MCF 10A (cell line): Measurements from ENCODE around the gene HTR3A. TPM values are rescaled to one million over a fixed set of nuclear protein-coding genes. Genes with fewer than 3 reads are reported as not detected.

Experiments used
- BruUV-seq: library from RNA; stranded (reverse); fragments of 400-500 nt; replicated peaks from 2 replicates; lab custom pipeline; 2021; lab: Mats Ljungman, UMichigan
- CTCF ChIA-PET: fragments of 300-600 bp; sonication (Branson Sonifier 250); formaldehyde crosslinking; extraction: SDS; loops from one replicate; lab custom pipeline; 2021; ENCODE audit warnings: antibody characterized with exemption, inconsistent platforms; lab: Yijun Ruan, JAX
- POLR2A ChIA-PET: fragments of 300-600, 350-650 bp; sonication (Branson Sonifier 250); formaldehyde crosslinking; extraction: SDS; loops from one replicate; lab custom pipeline; 2020; ENCODE audit warnings: antibody characterized with exemption, inconsistent platforms; lab: Yijun Ruan, JAX
- DNase-seq: peaks from one replicate; pipeline ENCODE4 v3.0.0-alpha.2; 2018; ENCODE audit not compliant: unreplicated experiment
- H3K27ac Mint-ChIP-seq: one replicate; pipeline ENCODE4 v1.8.0; 2022; ENCODE audit warnings: mild to moderate bottlenecking, low read depth, mixed read lengths; ENCODE audit not compliant: unreplicated experiment
- H3K27me3 Mint-ChIP-seq: one replicate; pipeline ENCODE4 v1.8.0; 2022; ENCODE audit warnings: mixed read lengths; ENCODE audit not compliant: insufficient read depth, unreplicated experiment
- H3K36me3 Mint-ChIP-seq: one replicate; pipeline ENCODE4 v1.8.0; 2022; ENCODE audit warnings: mild to moderate bottlenecking, moderate library complexity, mixed read lengths; ENCODE audit not compliant: insufficient read depth, unreplicated experiment
- H3K4me1 Mint-ChIP-seq: one replicate; pipeline ENCODE4 v1.8.0; 2022; ENCODE audit warnings: mixed read lengths; ENCODE audit not compliant: insufficient read depth, unreplicated experiment
- H3K4me3 Mint-ChIP-seq: one replicate; pipeline ENCODE4 v1.8.0; 2022; ENCODE audit warnings: mild to moderate bottlenecking, moderate library complexity, mixed read lengths; ENCODE audit not compliant: unreplicated experiment
- H3K9me3 Mint-ChIP-seq: one replicate; pipeline ENCODE4 v1.8.0; 2022; ENCODE audit warnings: mixed read lengths; ENCODE audit not compliant: unreplicated experiment
- intact Hi-C: fragments of 100-400 bp; cut with micrococcal nuclease; formaldehyde crosslinking; loops from 2 replicates; pipeline ENCODE4 v1.14.1; 2022
- total RNA-seq: library from RNA; stranded (reverse); gene quantifications from 2 replicates; pipeline ENCODE4 v1.2.3, GENCODE V29; 2022
- TF ChIP-seq, protein P1 (sequence below): fragments of 200-600 bp; IDR thresholded peaks from one replicate; pipeline ENCODE4 v1.8.0; 2022; ENCODE audit warnings: antibody characterized with exemption, mild to moderate bottlenecking; ENCODE audit not compliant: unreplicated experiment

The HTR3A gene
- total RNA-seq, 1 experiment from 2014 or later, result not detected

DNA sequence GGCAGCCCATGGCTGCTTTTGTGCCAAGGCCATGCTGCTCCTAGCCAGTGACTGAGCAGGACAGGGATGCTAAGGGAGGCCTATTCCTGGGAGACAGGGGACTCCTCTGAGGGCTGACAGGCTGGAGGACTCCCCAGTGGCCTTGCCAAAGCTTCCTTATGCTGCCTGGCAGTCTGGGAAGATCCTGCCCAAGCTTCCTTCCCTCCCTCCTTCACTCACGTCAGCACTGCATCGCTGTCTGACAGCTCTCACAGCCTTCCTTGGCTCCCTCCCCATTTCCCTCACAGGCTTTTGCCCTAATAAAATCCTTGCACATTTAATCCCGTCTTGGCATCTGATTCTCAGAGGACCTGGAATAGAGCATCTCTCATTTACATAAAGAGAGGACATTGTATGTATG, 26.5 kb downstream of the HTR3A start:
- TF ChIP-seq, protein P1, sequence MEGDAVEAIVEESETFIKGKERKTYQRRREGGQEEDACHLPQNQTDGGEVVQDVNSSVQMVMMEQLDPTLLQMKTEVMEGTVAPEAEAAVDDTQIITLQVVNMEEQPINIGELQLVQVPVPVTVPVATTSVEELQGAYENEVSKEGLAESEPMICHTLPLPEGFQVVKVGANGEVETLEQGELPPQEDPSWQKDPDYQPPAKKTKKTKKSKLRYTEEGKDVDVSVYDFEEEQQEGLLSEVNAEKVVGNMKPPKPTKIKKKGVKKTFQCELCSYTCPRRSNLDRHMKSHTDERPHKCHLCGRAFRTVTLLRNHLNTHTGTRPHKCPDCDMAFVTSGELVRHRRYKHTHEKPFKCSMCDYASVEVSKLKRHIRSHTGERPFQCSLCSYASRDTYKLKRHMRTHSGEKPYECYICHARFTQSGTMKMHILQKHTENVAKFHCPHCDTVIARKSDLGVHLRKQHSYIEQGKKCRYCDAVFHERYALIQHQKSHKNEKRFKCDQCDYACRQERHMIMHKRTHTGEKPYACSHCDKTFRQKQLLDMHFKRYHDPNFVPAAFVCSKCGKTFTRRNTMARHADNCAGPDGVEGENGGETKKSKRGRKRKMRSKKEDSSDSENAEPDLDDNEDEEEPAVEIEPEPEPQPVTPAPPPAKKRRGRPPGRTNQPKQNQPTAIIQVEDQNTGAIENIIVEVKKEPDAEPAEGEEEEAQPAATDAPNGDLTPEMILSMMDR, result no peak
- H3K36me3 Mint-ChIP-seq, result no peaks in the 10 kb centered on the region
- BruUV-seq, result no TSS peak
- no peak overlapping the region for H3K27ac Mint-ChIP-seq
- peaks cover 79% of the 10 kb centered on the region for H3K27me3 Mint-ChIP-seq
- DNase-seq, result no peak
- H3K9me3 Mint-ChIP-seq, result no peaks in the 10 kb centered on the region
- ChIA-PET CTCF (interaction anchor here (0.6 to 1.7 kb wide), 6 partner anchors 9 to 261 kb away, joined by 3 to 7 read pairs (median 4); no protein-coding TSS in a partner anchor), POLR2A (interaction anchor here (1.2 kb wide), 1 partner anchor 260 kb away, joined by 3 read pairs; no protein-coding TSS in a partner anchor)
- H3K4me1 Mint-ChIP-seq, result no peaks in the 10 kb centered on the region
- H3K4me3 Mint-ChIP-seq, result no peak overlapping the region
- intact Hi-C loops, result loop anchor here (1.0 kb wide), 1 partner anchor 23 kb away; no protein-coding TSS in a partner anchor

DNA sequence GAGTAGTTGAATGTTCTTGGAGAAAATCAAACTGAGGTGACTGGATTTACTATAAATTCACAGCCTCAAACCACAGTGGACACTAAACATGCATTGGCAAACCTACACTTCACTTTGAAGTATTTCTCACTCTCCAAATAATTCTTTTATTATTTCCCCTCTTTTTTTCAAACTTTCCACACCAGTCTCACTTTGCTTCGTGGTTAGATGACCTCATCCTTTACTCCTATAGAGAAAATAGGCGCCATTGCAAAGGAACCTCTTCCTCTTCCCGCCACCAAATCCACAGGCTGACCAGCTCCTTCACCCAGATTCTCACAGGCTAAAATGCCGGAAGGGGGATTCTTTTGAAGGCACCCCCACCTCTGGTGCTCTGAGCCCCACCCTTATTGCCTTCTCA, 33.4 kb downstream of the HTR3A start:
- no TSS peak for BruUV-seq
- CTCF ChIA-PET, result interaction anchor here (0.7 to 1.3 kb wide), 3 partner anchors 12 to 253 kb away, joined by 3 to 8 read pairs (median 4); no protein-coding TSS in a partner anchor
- H3K27me3 Mint-ChIP-seq, result peaks cover 61% of the 10 kb centered on the region

DNA sequence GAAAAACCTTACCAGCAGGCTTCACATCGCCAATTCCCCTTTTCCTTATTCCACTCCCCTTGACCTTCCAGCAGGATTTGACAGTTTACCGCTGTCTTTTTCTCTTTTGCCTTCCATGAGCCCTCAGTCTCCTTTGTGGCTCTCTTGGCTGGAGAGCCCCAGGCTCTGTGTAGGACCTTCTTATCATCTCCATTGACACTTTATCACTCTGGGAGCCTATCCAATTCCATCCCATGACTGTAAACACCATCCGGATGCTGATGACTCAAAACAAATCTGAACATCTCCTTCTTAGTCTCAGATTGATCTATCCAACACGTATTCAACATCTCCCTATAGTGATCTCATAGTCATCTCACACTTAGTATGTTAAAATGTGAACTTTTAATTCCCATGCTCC, 36.0 kb downstream of the HTR3A start:
- no peaks in the 10 kb centered on the region for H3K36me3 Mint-ChIP-seq
- CTCF ChIA-PET, result interaction anchor here (2.4 kb wide), 1 partner anchor 18 kb away, joined by 7 read pairs; no protein-coding TSS in a partner anchor
- TF ChIP-seq, protein P1, result no peak
- H3K27me3 Mint-ChIP-seq, result peaks cover 39% of the 10 kb centered on the region
- BruUV-seq, result no TSS peak
- POLR2A ChIA-PET, result no interaction called here
- H3K4me1 Mint-ChIP-seq, result peaks cover 9% of the 10 kb centered on the region
- peaks cover 5% of the 10 kb centered on the region for H3K9me3 Mint-ChIP-seq
- H3K4me3 Mint-ChIP-seq, result no peak overlapping the region
- intact Hi-C loops, result no loop called here
- DNase-seq, result no peak
- no peak overlapping the region for H3K27ac Mint-ChIP-seq

More for the DNA sequence above, 33.4 kb downstream of the HTR3A start:
- no peak for DNase-seq
- Mint-ChIP-seq H3K4me1 (peaks cover 9% of the 10 kb centered on the region), H3K36me3 (no peaks in the 10 kb centered on the region), H3K27ac (no peak overlapping the region), H3K4me3 (no peak overlapping the region), H3K9me3 (peaks cover 5% of the 10 kb centered on the region)
- TF ChIP-seq, protein P1, result no peak
- POLR2A ChIA-PET, result interaction anchor here (0.5 kb wide), 1 partner anchor 235 kb away, joined by 4 read pairs; the partner anchor contains the start of gene ZW10
- intact Hi-C loops, result no loop called here

DNA sequence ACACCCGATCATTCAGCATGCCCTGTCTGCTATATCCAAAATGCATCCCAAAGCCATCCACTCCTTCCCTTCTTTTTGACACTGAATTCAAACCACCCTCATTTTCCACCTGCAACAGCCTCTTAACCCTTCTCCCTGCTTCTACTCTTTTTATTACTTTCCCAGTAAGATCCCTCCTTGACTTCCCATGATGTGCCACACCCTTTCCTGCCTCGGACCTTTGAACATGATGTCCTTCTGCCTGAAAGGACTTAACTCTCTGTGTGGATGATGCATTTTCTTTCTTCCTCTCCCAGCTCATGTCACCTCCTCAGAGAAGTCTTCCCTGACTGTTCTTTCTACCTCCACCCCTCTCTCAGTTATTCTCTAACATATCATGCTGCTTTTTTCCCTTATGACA, 36.5 kb downstream of the HTR3A start:
- H3K4me3 Mint-ChIP-seq, result no peak overlapping the region
- TF ChIP-seq, protein P1, result no peak
- DNase-seq, result no peak
- ChIA-PET POLR2A (no interaction called here), CTCF (interaction anchor here (1.2 kb wide), 1 partner anchor 250 kb away, joined by 3 read pairs; no protein-coding TSS in a partner anchor)
- H3K27ac Mint-ChIP-seq, result no peak overlapping the region
- no TSS peak for BruUV-seq
- peaks cover 5% of the 10 kb centered on the region for H3K9me3 Mint-ChIP-seq
- peaks cover 9% of the 10 kb centered on the region for H3K4me1 Mint-ChIP-seq
- H3K36me3 Mint-ChIP-seq, result no peaks in the 10 kb centered on the region
- intact Hi-C loops, result no loop called here
- H3K27me3 Mint-ChIP-seq, result peaks cover 39% of the 10 kb centered on the region
